NT2/D1 (cell line): ENCODE results near the gene LAMB2.

Experiments
- SUZ12 ChIP-seq: IDR thresholded peaks from 2 replicates; pipeline ENCODE4 v1.6.1; 2011; ENCODE audit not compliant: insufficient read length, insufficient read depth; ENCODE audit errors: extremely low read depth
- YY1 ChIP-seq: IDR thresholded peaks from 2 replicates; pipeline ENCODE4 v1.6.1; 2011; ENCODE audit not compliant: insufficient read length, insufficient read depth
- ZNF274 ChIP-seq: IDR thresholded peaks from 2 replicates; pipeline ENCODE4 v1.6.1; 2011; ENCODE audit warnings: mild to moderate bottlenecking, low read depth, low read length

DNA sequence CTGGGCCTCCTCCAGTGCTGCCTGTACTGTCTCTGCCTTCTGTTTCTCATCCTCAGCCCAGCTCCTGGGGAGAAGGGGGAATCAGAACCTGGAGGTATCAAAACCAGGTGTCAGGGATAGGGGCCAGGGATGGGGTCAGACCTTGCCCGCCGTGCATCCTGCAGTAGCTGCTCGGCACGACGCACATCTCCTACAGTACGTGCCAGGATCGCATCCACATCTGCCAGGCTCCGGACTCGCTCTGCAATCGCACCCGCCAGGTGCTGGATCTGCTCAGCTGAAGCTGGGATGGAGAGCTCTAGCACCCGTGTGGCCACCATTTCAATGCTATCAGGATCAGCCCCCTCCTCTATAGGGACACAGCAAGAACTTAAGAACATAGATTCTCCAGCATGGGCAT lies 10.8 kb downstream of the LAMB2 start:
- TF ChIP-seq ZNF274 (no peak), YY1 (no peak), SUZ12 (no peak)
